Activated CD8-positive, alpha-beta T cell treated with anti-CD3 and anti-CD28 coated beads for 36 hours (primary cell): ENCODE data around the gene BTRC. TPM values are rescaled to one million over a fixed set of nuclear protein-coding genes. Genes with fewer than 3 reads are reported as not detected.

Source experiments
- ATAC-seq: fragments of 200-7000 bp; cut with Tn5 transposase; one replicate; pipeline ENCODE4 v1.10.0; 2021; ENCODE audit warnings: mild to moderate bottlenecking, moderate library complexity
- CTCF ChIA-PET: fragments of 350-600 bp; sonication (Branson Sonifier 250); formaldehyde crosslinking; loops from one replicate; lab custom pipeline; 2021; ENCODE audit warnings: antibody characterized with exemption; lab: Charles Lee
- POLR2A ChIA-PET: fragments of 350-600 bp; sonication (Branson Sonifier 250); formaldehyde crosslinking; loops from one replicate; lab custom pipeline; 2021; ENCODE audit warnings: antibody characterized with exemption; lab: Charles Lee
- DNase-seq: peaks from one replicate; pipeline ENCODE4 v3.0.0-alpha.2; 2020
- H3K27ac Mint-ChIP-seq: one replicate; pipeline ENCODE4 v1.8.0; 2021; ENCODE audit warnings: mild to moderate bottlenecking, mixed read lengths
- H3K27me3 Mint-ChIP-seq: one replicate; pipeline ENCODE4 v1.8.0; 2021; ENCODE audit warnings: mixed read lengths
- H3K36me3 Mint-ChIP-seq: one replicate; pipeline ENCODE4 v1.8.0; 2021; ENCODE audit warnings: low read depth, mixed read lengths
- H3K4me1 Mint-ChIP-seq: one replicate; pipeline ENCODE4 v1.8.0; 2021; ENCODE audit warnings: low read depth, mixed read lengths
- H3K4me3 Mint-ChIP-seq: one replicate; pipeline ENCODE4 v1.8.0; 2021; ENCODE audit warnings: mild to moderate bottlenecking, moderate library complexity, mixed read lengths
- H3K9me3 Mint-ChIP-seq: one replicate; pipeline ENCODE4 v1.8.0; 2021; ENCODE audit warnings: mixed read lengths
- intact Hi-C: fragments of 100-400 bp; cut with micrococcal nuclease; formaldehyde crosslinking; loops from one replicate; pipeline ENCODE4 v1.10.0; 2022
- total RNA-seq, 2 experiments: library from RNA; stranded (reverse); gene quantifications; one replicate each; pipeline ENCODE4 v1.2.3, GENCODE V29; 2021
- TF ChIP-seq, protein P1 (sequence below): fragments of 200-600 bp; IDR thresholded peaks from one replicate; pipeline ENCODE4 v1.8.0; 2022; ENCODE audit warnings: antibody characterized with exemption, mild to moderate bottlenecking

Gene BTRC
- total RNA-seq, 2 experiments from 2014 or later = 11.6 to 14.6 TPM

DNA sequence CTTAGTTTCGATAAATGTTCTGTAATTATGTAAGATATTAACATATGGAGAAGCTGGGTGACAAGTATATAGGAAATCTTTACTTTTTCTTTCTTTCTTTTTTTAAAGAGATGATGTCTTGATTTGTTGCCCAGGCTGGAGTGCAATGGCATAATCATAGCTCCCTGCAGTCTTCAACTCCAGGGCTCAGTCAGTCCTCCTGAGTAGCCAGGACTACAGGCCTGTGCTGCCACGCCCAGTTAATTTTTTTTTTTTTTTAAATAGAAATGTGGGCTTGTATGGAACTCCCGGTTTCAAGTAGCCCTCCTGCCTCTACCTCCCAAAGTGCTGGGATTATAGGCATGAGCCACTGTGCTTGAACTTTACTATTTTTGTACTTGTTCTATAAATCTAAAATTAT is 122.4 kb downstream of the BTRC start:
- POLR2A ChIA-PET = interaction anchor here (0.9 kb wide), 1 partner anchor 20 kb away, joined by 3 read pairs; no protein-coding TSS in a partner anchor
- Mint-ChIP-seq H3K36me3 (peaks cover 7% of the 10 kb centered on the region), H3K9me3 (no peaks in the 10 kb centered on the region), H3K4me3 (no peak overlapping the region), H3K27me3 (no peaks in the 10 kb centered on the region), H3K27ac (no peak overlapping the region), H3K4me1 (no peaks in the 10 kb centered on the region)
- ATAC-seq = no peak
- TF ChIP-seq, protein P1, sequence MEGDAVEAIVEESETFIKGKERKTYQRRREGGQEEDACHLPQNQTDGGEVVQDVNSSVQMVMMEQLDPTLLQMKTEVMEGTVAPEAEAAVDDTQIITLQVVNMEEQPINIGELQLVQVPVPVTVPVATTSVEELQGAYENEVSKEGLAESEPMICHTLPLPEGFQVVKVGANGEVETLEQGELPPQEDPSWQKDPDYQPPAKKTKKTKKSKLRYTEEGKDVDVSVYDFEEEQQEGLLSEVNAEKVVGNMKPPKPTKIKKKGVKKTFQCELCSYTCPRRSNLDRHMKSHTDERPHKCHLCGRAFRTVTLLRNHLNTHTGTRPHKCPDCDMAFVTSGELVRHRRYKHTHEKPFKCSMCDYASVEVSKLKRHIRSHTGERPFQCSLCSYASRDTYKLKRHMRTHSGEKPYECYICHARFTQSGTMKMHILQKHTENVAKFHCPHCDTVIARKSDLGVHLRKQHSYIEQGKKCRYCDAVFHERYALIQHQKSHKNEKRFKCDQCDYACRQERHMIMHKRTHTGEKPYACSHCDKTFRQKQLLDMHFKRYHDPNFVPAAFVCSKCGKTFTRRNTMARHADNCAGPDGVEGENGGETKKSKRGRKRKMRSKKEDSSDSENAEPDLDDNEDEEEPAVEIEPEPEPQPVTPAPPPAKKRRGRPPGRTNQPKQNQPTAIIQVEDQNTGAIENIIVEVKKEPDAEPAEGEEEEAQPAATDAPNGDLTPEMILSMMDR = no peak
- no peak for DNase-seq
- intact Hi-C loops = no loop called here
- CTCF ChIA-PET = interaction anchor here (2.2 kb wide), 1 partner anchor 262 kb away, joined by 5 read pairs; no protein-coding TSS in a partner anchor

DNA sequence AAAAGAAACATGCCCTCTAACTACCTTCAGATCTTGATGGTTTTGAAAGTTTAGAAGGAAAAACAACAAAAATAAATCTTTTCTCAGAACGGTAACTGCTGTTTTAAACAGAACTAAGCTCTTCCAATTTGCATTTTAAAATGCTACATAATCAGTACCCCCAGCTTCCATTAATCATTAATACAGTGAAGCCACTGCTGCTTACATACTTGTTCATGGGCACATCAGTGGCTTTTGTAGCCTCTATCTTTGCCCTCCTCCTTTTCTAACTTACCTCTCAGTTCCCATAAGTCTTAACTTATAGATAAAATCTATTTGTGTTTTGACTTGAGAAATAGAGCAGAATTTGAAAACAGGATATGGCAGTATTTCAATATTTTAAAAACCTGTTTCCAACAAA is 125.0 kb downstream of the BTRC start:
- ChIA-PET CTCF (interaction anchor here (1.3 to 1.4 kb wide), 2 partner anchors 91 to 265 kb away, joined by 3 to 4 read pairs; no protein-coding TSS in a partner anchor), POLR2A (no interaction called here)
- ATAC-seq = no peak
- intact Hi-C loops = no loop called here
- no peak for DNase-seq
- peaks cover 14% of the 10 kb centered on the region for H3K36me3 Mint-ChIP-seq
- H3K27ac Mint-ChIP-seq = no peak overlapping the region
- peaks cover 2% of the 10 kb centered on the region for H3K4me1 Mint-ChIP-seq
- H3K4me3 Mint-ChIP-seq = no peak overlapping the region
- no peaks in the 10 kb centered on the region for H3K9me3 Mint-ChIP-seq
- TF ChIP-seq, protein P1 = no peak
- no peaks in the 10 kb centered on the region for H3K27me3 Mint-ChIP-seq

DNA sequence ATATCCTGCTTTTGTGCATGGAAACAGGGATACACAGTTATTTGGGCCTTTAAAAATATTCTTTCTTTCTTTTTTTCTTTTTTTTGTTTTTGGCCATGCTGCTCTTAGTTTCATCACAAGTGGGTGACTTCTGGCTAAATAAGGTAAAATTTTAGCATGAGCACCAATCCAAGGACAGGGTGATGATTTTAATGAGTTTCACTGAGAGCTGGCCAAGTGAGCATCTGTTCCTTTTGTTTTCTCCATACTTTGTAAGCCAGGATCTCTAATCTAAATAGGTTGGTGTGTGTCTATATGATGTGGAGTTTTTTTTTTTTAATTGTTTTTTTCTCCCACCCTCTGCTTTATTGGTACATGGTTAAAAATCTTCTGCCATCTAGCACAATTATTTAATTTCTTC is 127.3 kb downstream of the BTRC start:
- TF ChIP-seq, protein P1 = no peak
- DNase-seq (no peak), ATAC-seq (no peak)
- POLR2A ChIA-PET = no interaction called here
- intact Hi-C loops = no loop called here
- CTCF ChIA-PET = no interaction called here
- peaks cover 12% of the 10 kb centered on the region for H3K36me3 Mint-ChIP-seq
- H3K27ac Mint-ChIP-seq = no peak overlapping the region
- no peaks in the 10 kb centered on the region for H3K9me3 Mint-ChIP-seq
- no peak overlapping the region for H3K4me3 Mint-ChIP-seq
- H3K4me1 Mint-ChIP-seq = peaks cover 2% of the 10 kb centered on the region
- H3K27me3 Mint-ChIP-seq = no peaks in the 10 kb centered on the region

DNA sequence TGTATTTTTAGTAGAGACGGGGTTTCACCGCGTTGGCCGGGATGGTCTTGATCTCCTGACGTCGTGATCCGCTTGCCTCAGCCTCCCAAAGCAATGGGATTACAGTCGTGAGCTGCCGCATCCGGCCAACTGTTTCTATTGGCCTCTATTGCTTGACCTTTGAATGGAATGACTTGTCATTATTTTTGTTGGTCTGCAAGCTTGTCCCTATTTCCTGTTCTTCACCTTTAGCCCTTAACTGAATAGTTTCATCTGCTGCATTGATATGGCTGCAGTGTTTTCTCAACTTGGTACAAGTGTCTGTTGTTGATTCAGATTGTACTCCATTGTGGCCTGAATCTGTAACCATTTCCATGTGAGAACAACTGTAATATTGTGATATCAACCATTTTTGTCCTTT is 128.6 kb downstream of the BTRC start:
- POLR2A ChIA-PET = no interaction called here
- intact Hi-C loops = no loop called here
- ATAC-seq (no peak), DNase-seq (no peak)
- TF ChIP-seq, protein P1 = no peak
- Mint-ChIP-seq H3K4me1 (peaks cover 2% of the 10 kb centered on the region), H3K27me3 (no peaks in the 10 kb centered on the region), H3K9me3 (no peaks in the 10 kb centered on the region), H3K4me3 (no peak overlapping the region), H3K36me3 (peaks cover 12% of the 10 kb centered on the region), H3K27ac (no peak overlapping the region)
- CTCF ChIA-PET = interaction anchor here (3.3 kb wide), 1 partner anchor 16 kb away, joined by 13 read pairs; no protein-coding TSS in a partner anchor

DNA sequence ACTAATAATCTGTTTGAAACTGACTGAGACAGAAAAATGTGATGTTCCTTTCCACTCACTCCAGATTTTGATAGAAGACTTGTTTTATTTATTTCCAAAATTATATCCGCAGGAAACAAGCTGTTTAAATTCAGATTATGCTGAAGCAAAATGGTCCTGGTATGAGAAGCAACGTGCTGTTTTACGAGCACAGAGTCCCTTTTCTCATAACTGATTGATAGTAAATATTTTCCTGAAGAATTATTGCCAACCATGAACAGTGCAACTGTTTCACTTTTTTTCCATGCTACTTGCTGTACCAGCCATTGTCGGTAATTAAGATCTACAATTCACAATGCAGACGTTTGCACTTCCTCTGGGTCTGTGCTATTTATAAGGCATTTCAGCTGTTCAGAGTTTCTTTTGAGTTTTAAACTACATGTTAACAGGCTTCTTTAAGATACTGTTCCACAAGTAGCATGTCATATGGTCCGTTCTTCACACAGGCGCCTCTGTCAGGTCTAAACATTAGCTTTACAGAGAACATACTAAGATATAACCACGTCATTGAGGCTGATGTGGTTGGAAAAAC is 130.3 kb downstream of the BTRC start:
- no peak for DNase-seq
- Mint-ChIP-seq H3K36me3 (peaks cover 10% of the 10 kb centered on the region), H3K4me1 (peaks cover 2% of the 10 kb centered on the region), H3K27ac (no peak overlapping the region), H3K9me3 (no peaks in the 10 kb centered on the region), H3K27me3 (no peaks in the 10 kb centered on the region), H3K4me3 (no peak overlapping the region)
- intact Hi-C loops = no loop called here
- TF ChIP-seq, protein P1 = no peak
- ChIA-PET POLR2A (no interaction called here), CTCF (interaction anchor here (0.7 to 3.3 kb wide), 4 partner anchors 10 to 212 kb away, joined by 3 to 13 read pairs (median 3); no protein-coding TSS in a partner anchor)
- no peak for ATAC-seq
